Mucosa of descending colon (tissue), 3 donors: ENCODE data around the gene SH3RF3. TPM values are rescaled to one million over a fixed set of nuclear protein-coding genes. Genes with fewer than 3 reads are reported as not detected.

Source experiments
- ATAC-seq: fragments of 200-7000 bp; cut with Tn5 transposase; one replicate; pipeline ENCODE4 v1.9.1; 2020; ENCODE audit warnings: mild to moderate bottlenecking, moderate library complexity
- DNase-seq, 3 donors: peaks; one replicate each; pipeline ENCODE4 v3.0.0-alpha.2; 2020
- H3K36me3 ChIP-seq: fragments of 200-600 bp; one replicate; pipeline ENCODE4 v1.8.0; 2021; ENCODE audit warnings: low read depth, mild to moderate bottlenecking
- H3K4me1 ChIP-seq: fragments of 200-600 bp; one replicate; pipeline ENCODE4 v1.8.0; 2021; ENCODE audit warnings: low read depth, mild to moderate bottlenecking
- H3K4me3 ChIP-seq: fragments of 200-600 bp; one replicate; pipeline ENCODE4 v1.8.0; 2021; ENCODE audit warnings: mild to moderate bottlenecking
- H3K9me3 ChIP-seq: fragments of 200-600 bp; one replicate; pipeline ENCODE4 v1.8.0; 2021; ENCODE audit warnings: mild to moderate bottlenecking
- intact Hi-C, 2 donors: fragments of 100-400 bp; cut with DNase I in 1 of 2; cut with micrococcal nuclease in 1 of 2; formaldehyde crosslinking; loops; one replicate each; pipeline versions ENCODE4 v1.11.0 to v1.11.1; 2022; cut with DNase I, micrococcal nuclease
- total RNA-seq, 3 donors: library from RNA; stranded (reverse); fragmentation: NEBNext Ultra II Directional in 2 of 3; extraction: Animal tissue kit (Norgen Biotek cat#: 25700) in 2 of 3; gene quantifications; one replicate each; pipeline versions ENCODE4 v1.2.1 to v1.2.4, GENCODE V29; 2021 to 2023
- TF ChIP-seq, protein P1 (sequence below): fragments of 200-600 bp; IDR thresholded peaks from one replicate; pipeline ENCODE4 v1.8.0; 2022; ENCODE audit warnings: antibody characterized with exemption, mild to moderate bottlenecking
- donor health status: DM: no; HTN: no; CAD: no; lungs with moderate emphysema.
- donor health status: DM: no; HTN: no; CAD: no.
- donor health status: DM: no; HTN: yes; CAD: no.

SH3RF3 gene
- total RNA-seq, 3 donors from 2014 or later: 1.9 to 3.7 (median 3.0) TPM

DNA sequence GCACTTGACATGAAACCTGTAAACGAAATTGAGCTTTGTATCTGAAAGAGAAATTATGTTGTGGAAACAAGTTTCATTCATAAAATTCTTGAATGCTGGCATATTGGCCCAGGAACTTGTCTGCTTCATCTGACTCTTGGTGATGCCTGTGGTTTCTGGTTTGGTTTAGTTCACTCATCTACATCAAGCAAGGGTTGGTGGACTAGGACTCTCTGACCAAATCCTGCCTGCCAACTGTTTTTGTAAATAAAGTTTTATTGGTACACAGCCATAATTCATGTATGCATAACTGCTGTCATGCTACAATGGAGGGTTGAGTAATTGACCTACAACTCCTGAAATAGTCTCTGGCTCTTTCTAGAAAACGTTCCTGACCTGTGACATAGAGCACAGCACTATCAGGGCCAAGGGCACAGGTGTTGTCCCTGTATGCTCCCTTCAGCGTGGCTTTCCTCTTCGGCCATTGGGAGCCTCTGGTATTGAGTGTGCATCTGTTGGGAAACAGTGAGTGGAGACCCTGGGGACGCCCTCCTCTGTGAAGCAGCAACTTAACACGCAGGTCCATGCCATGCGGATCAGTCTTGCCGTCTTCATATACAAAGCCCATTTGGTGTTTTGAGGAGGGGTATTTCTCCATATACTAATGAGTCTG lies 226.3 kb downstream of the SH3RF3 start:
- H3K4me1 ChIP-seq: no peaks in the 10 kb centered on the region
- no peaks in the 10 kb centered on the region for H3K9me3 ChIP-seq
- no peak overlapping the region for H3K4me3 ChIP-seq
- intact Hi-C loops: no loop called here
- TF ChIP-seq, protein P1, sequence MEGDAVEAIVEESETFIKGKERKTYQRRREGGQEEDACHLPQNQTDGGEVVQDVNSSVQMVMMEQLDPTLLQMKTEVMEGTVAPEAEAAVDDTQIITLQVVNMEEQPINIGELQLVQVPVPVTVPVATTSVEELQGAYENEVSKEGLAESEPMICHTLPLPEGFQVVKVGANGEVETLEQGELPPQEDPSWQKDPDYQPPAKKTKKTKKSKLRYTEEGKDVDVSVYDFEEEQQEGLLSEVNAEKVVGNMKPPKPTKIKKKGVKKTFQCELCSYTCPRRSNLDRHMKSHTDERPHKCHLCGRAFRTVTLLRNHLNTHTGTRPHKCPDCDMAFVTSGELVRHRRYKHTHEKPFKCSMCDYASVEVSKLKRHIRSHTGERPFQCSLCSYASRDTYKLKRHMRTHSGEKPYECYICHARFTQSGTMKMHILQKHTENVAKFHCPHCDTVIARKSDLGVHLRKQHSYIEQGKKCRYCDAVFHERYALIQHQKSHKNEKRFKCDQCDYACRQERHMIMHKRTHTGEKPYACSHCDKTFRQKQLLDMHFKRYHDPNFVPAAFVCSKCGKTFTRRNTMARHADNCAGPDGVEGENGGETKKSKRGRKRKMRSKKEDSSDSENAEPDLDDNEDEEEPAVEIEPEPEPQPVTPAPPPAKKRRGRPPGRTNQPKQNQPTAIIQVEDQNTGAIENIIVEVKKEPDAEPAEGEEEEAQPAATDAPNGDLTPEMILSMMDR: no peak
- no peak for ATAC-seq
- H3K36me3 ChIP-seq: no peaks in the 10 kb centered on the region
- DNase-seq: no peak

DNA sequence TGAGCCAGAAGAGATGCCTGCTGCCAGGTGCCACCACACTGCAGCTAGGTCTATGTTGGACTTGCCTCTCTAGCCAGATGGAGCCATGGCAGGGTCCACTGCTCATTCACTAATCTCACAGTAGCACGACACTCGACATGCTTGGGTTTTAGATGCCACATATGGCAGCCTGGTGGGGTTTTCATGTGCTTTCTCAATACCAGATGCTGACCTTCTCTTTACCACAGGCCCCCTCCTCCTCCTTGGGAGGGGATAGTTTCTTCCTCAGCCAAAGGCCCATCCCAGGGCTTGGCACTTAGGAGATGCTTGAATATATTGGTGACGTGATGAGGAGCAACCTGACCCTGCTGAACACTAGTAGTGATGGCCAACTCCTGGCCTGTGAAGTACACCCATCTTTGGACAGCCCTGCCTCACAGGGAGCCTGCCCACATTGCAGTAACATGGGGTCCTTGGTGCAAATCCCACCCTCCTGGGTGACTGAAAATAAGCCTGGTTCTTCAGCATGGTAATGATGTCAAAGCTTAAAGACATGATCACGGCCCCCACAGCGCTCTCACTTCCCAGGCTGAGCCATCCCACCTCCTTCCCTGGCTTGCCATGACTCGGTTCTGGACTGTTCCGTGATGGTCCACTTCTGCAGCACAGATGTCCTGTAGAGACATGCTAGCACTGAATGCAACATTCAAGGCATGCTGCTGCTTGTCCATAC lies 227.5 kb downstream of the SH3RF3 start:
- Histone ChIP-seq H3K9me3 (no peaks in the 10 kb centered on the region), H3K36me3 (no peaks in the 10 kb centered on the region), H3K4me3 (no peak overlapping the region), H3K4me1 (no peaks in the 10 kb centered on the region)
- DNase-seq (no peak), ATAC-seq (no peak)
- TF ChIP-seq, protein P1: no peak
- intact Hi-C loops: no loop called here

DNA sequence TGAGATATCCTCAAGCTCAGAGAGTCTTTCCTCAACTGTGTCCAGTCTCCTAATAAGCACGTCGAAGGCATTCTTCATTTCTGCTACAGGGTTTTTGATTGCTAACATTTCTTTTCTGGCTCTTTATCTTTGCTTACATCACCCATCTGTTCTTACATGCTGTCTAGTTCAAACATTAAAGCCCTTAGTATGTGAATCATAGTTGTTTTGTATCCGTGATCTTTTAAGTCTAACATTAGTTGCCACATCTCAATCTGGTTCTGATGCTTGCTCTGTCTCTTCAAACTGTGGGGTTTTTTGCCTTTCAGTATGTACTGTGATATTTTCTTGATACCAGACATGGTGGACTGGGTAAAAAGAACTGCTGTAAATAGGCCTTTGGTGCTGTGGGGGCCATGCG lies 235.2 kb downstream of the SH3RF3 start:
- Histone ChIP-seq H3K4me3 (no peak overlapping the region), H3K4me1 (no peaks in the 10 kb centered on the region), H3K36me3 (no peaks in the 10 kb centered on the region), H3K9me3 (no peaks in the 10 kb centered on the region)
- DNase-seq (no peak), ATAC-seq (no peak)
- TF ChIP-seq, protein P1: no peak
- intact Hi-C loops: no loop called here

DNA sequence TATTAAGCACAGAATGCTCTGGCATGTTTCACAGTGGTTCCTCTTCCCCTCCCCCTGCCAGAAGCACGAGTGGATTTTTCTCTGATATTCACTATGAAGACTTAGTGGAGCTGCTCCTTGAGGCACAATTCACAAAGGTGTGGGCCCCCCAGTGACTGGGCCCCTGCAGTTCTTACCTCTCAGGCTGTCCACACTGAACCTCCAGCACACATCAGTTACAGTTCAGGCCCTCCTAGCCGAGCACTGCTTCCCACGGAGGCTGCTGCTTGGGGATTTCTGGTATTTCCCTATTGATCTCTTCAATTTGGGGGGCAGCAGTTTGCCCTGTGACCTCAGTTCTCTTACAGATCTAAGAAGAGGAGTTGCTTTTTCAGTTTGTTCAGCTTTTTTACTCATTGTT lies 236.1 kb downstream of the SH3RF3 start:
- TF ChIP-seq, protein P1: no peak
- Histone ChIP-seq H3K9me3 (no peaks in the 10 kb centered on the region), H3K36me3 (no peaks in the 10 kb centered on the region), H3K4me3 (no peak overlapping the region), H3K4me1 (no peaks in the 10 kb centered on the region)
- no peak for ATAC-seq
- intact Hi-C loops: no loop called here
- no peak for DNase-seq

DNA sequence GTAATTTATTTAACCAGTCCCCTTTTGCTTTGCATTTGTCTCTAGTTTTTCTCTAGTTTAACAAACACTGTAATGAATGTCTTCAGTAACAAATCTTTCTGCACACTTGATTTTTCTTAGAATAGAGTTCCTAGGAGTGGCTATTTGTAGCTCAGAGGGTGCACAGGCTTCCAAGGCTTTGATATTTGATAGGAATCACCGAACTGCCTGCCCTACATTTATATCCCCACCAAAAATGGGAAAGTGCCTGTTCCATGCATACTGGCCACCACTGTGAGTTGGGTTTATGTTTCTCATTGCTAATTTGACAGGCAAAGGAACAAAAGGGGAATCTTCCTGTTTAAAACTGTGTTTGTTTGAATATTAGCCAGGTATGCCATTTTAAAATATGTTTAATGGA lies 238.7 kb downstream of the SH3RF3 start:
- H3K9me3 ChIP-seq: no peaks in the 10 kb centered on the region
- DNase-seq (no peak), ATAC-seq (no peak)
- no peaks in the 10 kb centered on the region for H3K4me1 ChIP-seq
- H3K4me3 ChIP-seq: no peak overlapping the region
- intact Hi-C loops: no loop called here
- H3K36me3 ChIP-seq: no peaks in the 10 kb centered on the region
- TF ChIP-seq, protein P1: no peak
